ENCODE results near the gene NMNAT1.

- TF ChIP-seq EZH2 (IDR thresholded peaks at IDR 0.05; ENCODE audit: low read length, unreplicated experiment): no peak
- TF ChIP-seq, protein P1, sequence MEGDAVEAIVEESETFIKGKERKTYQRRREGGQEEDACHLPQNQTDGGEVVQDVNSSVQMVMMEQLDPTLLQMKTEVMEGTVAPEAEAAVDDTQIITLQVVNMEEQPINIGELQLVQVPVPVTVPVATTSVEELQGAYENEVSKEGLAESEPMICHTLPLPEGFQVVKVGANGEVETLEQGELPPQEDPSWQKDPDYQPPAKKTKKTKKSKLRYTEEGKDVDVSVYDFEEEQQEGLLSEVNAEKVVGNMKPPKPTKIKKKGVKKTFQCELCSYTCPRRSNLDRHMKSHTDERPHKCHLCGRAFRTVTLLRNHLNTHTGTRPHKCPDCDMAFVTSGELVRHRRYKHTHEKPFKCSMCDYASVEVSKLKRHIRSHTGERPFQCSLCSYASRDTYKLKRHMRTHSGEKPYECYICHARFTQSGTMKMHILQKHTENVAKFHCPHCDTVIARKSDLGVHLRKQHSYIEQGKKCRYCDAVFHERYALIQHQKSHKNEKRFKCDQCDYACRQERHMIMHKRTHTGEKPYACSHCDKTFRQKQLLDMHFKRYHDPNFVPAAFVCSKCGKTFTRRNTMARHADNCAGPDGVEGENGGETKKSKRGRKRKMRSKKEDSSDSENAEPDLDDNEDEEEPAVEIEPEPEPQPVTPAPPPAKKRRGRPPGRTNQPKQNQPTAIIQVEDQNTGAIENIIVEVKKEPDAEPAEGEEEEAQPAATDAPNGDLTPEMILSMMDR (conservative IDR thresholded peaks at IDR 0.05; ENCODE audit: low read depth, low read length): no peak
Measured at GRCh38 chr1:10033359-10033845, 90.1 kb downstream of the NMNAT1 start.
